22Rv1 (cell line): ENCODE measurements around the gene CFAP92.

Source experiments
- H3K27ac ChIP-seq: fragments of 450-650 bp; 2 replicates; pipeline ENCODE4 v1.5.1; 2017
- ZFX ChIP-seq: fragments of 450-650 bp; IDR thresholded peaks from 2 replicates; pipeline ENCODE4 v1.6.1; 2017; ENCODE audit warnings: antibody characterized with exemption, borderline replicate concordance
- TF ChIP-seq, protein P1 (sequence below): fragments of 450-650 bp; IDR thresholded peaks from 2 replicates; pipeline ENCODE4 v1.5.1; 2017; ENCODE audit warnings: mild to moderate bottlenecking

CFAP92 gene

DNA sequence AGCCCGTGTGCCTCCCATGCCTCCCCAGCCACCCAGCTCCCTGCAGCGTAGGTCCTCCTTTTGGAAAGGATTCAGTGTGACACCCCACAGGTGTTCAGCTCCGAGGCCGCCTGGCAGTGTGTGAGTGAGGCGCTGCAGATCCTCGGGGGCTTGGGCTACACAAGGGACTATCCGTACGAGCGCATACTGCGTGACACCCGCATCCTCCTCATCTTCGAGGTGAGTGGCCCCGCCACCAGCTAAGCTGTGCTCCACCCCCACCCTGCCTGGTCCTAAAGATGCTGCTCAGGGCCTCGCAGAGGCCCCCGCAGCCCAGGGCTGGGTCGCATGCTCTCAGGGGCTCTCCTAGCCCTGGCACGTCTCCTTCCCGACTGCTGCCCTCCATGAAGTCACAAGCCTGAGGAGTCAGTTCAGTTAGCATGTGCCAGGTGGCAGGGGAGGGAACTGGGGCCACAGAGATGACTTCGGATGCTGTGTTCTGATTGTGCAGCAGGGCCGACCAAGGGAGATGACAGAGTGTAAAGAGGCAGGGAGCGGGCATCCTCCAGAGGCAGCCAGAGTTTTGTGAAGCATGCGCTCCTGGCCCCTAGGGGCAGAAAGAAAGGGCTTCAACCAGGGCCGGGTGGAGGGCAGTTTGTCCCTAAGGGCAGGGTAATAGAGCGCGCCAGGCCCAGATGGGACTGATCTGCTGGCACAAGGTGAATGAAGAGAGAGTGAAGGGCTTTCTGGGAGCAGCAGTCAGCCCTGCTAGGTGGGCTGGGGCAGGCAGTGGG, 87.7 kb downstream of the CFAP92 start:
- TF ChIP-seq ZFX, result no peak
- TF ChIP-seq, protein P1, sequence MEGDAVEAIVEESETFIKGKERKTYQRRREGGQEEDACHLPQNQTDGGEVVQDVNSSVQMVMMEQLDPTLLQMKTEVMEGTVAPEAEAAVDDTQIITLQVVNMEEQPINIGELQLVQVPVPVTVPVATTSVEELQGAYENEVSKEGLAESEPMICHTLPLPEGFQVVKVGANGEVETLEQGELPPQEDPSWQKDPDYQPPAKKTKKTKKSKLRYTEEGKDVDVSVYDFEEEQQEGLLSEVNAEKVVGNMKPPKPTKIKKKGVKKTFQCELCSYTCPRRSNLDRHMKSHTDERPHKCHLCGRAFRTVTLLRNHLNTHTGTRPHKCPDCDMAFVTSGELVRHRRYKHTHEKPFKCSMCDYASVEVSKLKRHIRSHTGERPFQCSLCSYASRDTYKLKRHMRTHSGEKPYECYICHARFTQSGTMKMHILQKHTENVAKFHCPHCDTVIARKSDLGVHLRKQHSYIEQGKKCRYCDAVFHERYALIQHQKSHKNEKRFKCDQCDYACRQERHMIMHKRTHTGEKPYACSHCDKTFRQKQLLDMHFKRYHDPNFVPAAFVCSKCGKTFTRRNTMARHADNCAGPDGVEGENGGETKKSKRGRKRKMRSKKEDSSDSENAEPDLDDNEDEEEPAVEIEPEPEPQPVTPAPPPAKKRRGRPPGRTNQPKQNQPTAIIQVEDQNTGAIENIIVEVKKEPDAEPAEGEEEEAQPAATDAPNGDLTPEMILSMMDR, result no peak
- H3K27ac ChIP-seq, result no peak overlapping the region

DNA sequence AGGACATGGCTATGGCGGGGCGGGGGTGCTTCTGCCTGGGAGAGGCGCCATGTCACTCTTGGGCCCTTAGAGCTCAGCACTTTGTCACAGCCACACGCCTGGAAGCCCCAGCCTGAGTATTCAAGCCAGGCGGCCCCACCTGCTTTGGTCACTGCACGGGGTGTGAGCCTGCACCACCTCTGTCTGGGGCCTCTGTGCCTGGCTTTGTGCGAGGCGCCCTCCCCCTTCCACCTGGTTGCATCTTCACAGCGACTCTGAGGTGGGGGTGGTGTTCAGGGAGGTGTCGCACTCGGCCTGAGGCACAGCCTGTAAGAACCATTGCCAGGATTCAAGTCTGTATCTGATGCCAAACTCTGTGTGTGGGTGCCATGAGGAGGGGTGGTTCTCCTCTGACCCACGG, 90.4 kb downstream of the CFAP92 start:
- TF ChIP-seq ZFX, result no peak
- TF ChIP-seq, protein P1, result no peak

DNA sequence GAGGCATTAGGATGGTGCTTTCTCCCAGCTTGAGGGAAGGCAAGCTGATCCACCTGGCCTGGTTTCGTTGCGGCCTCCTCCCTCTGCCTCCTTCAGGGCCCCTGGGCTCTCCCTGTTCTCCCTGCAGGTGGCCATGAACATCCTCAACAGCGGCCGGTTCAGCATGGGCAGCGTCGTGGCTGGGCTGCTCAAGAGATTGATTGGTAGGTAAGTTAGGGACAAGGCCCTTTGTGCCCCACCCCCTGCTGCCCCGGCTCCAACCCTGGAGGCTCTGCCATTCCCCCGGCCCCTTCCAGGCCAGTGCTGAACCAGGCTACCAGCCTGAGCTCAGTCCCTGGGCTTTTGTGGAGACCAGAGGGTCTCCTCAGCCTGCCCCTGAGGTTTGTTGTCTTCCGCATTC, 91.5 kb downstream of the CFAP92 start:
- TF ChIP-seq, protein P1, result no peak
- no peak for TF ChIP-seq ZFX
- H3K27ac ChIP-seq, result no peak overlapping the region

More for the DNA sequence above, 90.4 kb downstream of the CFAP92 start:
- no peak overlapping the region for H3K27ac ChIP-seq

DNA sequence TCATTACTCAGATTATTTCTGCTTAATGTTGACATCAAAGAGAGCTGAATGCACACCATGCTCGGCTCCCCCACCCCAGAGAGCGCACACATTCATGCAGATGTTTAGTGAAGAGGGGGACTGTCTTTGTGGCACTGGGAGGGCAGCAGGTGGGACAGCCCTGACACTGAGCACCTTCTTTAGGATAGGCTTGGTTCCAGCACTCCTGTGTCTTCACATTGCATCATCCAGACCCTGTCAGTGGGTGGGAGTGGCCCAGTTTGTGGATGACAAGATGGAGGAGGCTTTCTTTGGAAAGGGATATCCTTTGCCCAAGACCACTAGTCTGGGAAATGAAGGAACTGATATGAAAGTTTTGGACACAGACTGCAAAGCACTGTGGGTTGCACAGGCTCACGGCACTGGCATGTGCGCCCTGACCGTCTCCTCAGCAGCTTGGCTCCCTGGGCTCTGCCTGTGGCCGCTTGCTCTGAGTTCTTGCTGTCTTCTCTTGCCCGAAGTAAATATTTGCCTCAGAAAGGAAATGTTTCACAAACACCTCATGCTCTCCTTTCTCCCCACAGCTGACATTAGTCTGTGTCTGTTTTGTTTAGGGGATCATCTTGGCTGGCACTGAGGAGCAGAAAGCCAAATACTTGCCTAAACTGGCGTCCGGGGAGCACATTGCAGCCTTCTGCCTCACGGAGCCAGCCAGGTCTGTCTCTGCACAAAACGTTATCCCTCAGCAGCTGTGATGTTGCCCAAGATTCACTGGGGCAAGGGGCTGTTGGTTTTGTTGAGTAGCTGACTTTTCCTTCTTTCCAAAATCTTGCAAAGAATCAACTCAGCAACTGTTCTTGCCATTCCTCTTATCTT, 97.8 kb downstream of the CFAP92 start:
- TF ChIP-seq ZFX, result no peak
- H3K27ac ChIP-seq, result no peak overlapping the region

DNA sequence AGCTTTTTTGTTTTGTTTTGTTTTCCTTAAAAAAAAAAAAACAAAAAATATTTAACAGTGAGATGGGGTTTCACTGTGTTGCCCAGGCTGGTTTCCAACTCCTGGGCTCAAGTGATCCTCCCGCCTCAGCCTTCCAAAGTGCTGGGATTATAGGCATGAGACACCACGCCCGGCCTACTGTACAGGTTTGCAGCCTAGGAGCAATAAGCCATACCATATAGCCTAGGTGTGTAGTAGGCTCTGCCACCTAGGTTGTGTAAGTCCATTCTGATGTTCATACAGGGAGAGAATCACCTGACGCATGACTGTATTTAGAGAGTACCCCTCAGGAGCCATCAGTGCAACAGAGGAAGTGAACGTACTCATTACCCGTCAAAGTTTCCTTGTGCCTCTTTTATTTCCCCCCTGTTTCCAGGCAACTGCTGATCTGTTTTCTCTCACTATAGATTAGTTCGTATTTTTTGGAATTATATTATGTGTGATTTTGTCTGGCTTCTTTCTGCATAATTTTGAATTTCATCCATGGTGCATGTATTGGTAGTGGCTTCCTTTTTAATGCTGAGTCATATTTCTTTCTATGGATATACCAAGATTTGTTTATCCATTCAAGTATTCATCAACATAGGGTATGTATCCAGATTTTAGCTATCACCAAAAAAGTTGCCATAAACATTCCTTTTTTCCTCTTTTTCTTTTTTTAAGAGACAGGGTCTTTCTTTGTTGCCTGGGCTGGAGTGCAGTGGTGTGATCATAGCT, 104.6 kb downstream of the CFAP92 start:
- H3K27ac ChIP-seq, result no peak overlapping the region
- TF ChIP-seq ZFX, result no peak
- TF ChIP-seq, protein P1, result no peak

DNA sequence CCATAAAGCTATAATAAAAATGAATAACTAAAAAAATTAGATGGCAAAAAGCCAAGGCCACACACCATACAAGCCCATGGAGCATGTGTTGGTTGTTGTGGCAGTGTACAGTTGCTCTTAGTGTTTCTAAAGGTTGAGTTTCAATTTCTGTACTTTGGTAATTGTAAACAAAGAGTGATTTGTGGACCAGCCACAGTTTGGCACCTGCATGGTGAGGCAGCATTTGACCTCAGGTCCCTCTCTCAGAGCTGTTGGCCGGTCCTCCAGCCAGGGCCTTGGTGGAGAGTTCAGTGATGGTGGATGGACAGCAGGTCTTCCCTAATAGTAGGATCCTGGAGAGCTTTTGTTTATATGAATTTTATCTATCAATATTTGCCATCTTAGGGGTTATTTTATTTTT, 108.9 kb downstream of the CFAP92 start:
- no peak overlapping the region for H3K27ac ChIP-seq
- TF ChIP-seq ZFX, result no peak
- TF ChIP-seq, protein P1, result no peak

DNA sequence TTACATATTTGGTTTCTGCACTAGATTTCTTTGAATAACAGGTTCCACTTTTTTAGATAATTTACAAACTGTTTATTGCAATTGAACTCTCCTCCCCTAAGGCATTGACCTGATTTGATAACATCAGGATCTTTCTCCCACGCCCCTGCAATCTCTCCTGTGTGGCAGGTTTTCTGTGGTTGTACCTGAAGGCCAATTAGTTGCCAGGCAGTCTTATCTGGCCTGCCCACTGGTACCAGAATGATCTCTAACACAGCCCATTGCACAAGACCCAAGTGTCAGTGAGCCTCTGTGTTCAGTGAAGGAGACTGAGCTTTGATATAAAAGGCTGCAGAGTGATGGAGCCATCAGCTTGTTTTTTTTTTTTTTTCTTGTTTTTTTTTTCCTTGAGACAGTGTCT, 111.2 kb downstream of the CFAP92 start:
- no peak overlapping the region for H3K27ac ChIP-seq
- TF ChIP-seq, protein P1, result no peak
- TF ChIP-seq ZFX, result no peak
